ENCODE measurements around the gene SUCLG1. TPM values are rescaled to one million over a fixed set of nuclear protein-coding genes. Genes with fewer than 3 reads are reported as not detected.

The SUCLG1 gene
- total and polyA plus RNA-seq, 3 donors from 2014 or later = 48.0 to 80.4 (median 50.6) TPM

GRCh38 chr2:84482603-84483002 is 23.5 kb upstream of the SUCLG1 start:
- no peak for DNase-seq
- H3K4me1 ChIP-seq = no peaks in the 10 kb centered on the region
- 53 to 72% methylated on average over 3 of the region's 3 CpGs for WGBS, 2 donors
- H3K27me3 ChIP-seq = no peaks in the 10 kb centered on the region
- H3K36me3 ChIP-seq (ENCODE audit: low read depth, missing control alignments) = no peaks in the 10 kb centered on the region
- H3K4me3 ChIP-seq = no peak overlapping the region
- intact Hi-C loops (cut with DNase I; ENCODE audit: low total_unique reads) = no loop called here
- TF ChIP-seq POLR2A (IDR thresholded peaks at IDR 0.05) = no peak
- no peak for TF ChIP-seq CTCF (IDR thresholded peaks at IDR 0.05)
- no peak overlapping the region for H3K27ac ChIP-seq
- no peaks in the 10 kb centered on the region for H3K9me3 ChIP-seq

- Histone ChIP-seq H3K27me3 (no peaks in the 10 kb centered on the region), H3K4me1 (no peaks in the 10 kb centered on the region), H3K36me3 (ENCODE audit: low read depth, missing control alignments) (no peaks in the 10 kb centered on the region), H3K4me3 (no peak overlapping the region), H3K9me3 (no peaks in the 10 kb centered on the region), H3K27ac (no peak overlapping the region)
- intact Hi-C loops (cut with DNase I; ENCODE audit: low total_unique reads) = no loop called here
- no peak for TF ChIP-seq POLR2A (IDR thresholded peaks at IDR 0.05)
- no peak for TF ChIP-seq CTCF (IDR thresholded peaks at IDR 0.05)
- DNase-seq = no peak
- 59 to 65% methylated on average over 5 of the region's 5 CpGs for WGBS, 2 donors
These were observed 22.6 kb upstream of the SUCLG1 start for GRCh38 chr2:84481702-84482101.

- H3K4me1 ChIP-seq = no peaks in the 10 kb centered on the region
- DNase-seq = no peak
- TF ChIP-seq CTCF (IDR thresholded peaks at IDR 0.05) (no peak), POLR2A (IDR thresholded peaks at IDR 0.05) (no peak)
- H3K9me3 ChIP-seq = no peaks in the 10 kb centered on the region
- 83 to 99% methylated on average over 3 of the region's 3 CpGs for WGBS, 2 donors
- H3K27me3 ChIP-seq = no peaks in the 10 kb centered on the region
- no peaks in the 10 kb centered on the region for H3K36me3 ChIP-seq (ENCODE audit: low read depth, missing control alignments)
- H3K4me3 ChIP-seq = no peak overlapping the region
- intact Hi-C loops (cut with DNase I; ENCODE audit: low total_unique reads) = no loop called here
- no peak overlapping the region for H3K27ac ChIP-seq
These were observed 19.8 kb upstream of the SUCLG1 start for GRCh38 chr2:84478867-84479266.

GRCh38 chr2:84477886-84478285 is 18.8 kb upstream of the SUCLG1 start:
- WGBS, 2 donors = 80 to 94% methylated on average over 1 of the region's 1 CpG
- intact Hi-C loops (cut with DNase I; ENCODE audit: low total_unique reads) = no loop called here
- Histone ChIP-seq H3K27me3 (no peaks in the 10 kb centered on the region), H3K9me3 (no peaks in the 10 kb centered on the region), H3K4me1 (no peaks in the 10 kb centered on the region), H3K27ac (no peak overlapping the region), H3K4me3 (no peak overlapping the region), H3K36me3 (ENCODE audit: low read depth, missing control alignments) (no peaks in the 10 kb centered on the region)
- no peak for DNase-seq
- TF ChIP-seq POLR2A (IDR thresholded peaks at IDR 0.05) (no peak), CTCF (IDR thresholded peaks at IDR 0.05) (no peak)

- 90% methylated on average over 4 of the region's 4 CpGs for WGBS, 2 donors
- Histone ChIP-seq H3K9me3 (no peaks in the 10 kb centered on the region), H3K27me3 (no peaks in the 10 kb centered on the region), H3K4me1 (no peaks in the 10 kb centered on the region), H3K27ac (no peak overlapping the region), H3K4me3 (no peak overlapping the region), H3K36me3 (ENCODE audit: low read depth, missing control alignments) (no peaks in the 10 kb centered on the region)
- DNase-seq = no peak
- intact Hi-C loops (cut with DNase I; ENCODE audit: low total_unique reads) = no loop called here
- TF ChIP-seq POLR2A (IDR thresholded peaks at IDR 0.05) (no peak), CTCF (IDR thresholded peaks at IDR 0.05) (no peak)
These were observed 15.1 kb upstream of the SUCLG1 start for GRCh38 chr2:84474176-84474575.

Measured in testis (tissue), 3 donors.